Measurements from ENCODE around the gene NFATC4. TPM values are rescaled to one million over a fixed set of nuclear protein-coding genes. Genes with fewer than 3 reads are reported as not detected.
"Not testable (repeated sequence)": the region's sequence is repeated elsewhere in the genome, so short reads cannot be mapped to it uniquely, and the experiment has no call there.

The NFATC4 gene
- polyA plus RNA-seq, 3 donors = 60.1 to 84.6 (median 72.6) TPM

GRCh38 chr14:24382064-24382371 lies 14.0 kb downstream of the NFATC4 start:
- DNase-seq = peak; percentile 76

DNA sequence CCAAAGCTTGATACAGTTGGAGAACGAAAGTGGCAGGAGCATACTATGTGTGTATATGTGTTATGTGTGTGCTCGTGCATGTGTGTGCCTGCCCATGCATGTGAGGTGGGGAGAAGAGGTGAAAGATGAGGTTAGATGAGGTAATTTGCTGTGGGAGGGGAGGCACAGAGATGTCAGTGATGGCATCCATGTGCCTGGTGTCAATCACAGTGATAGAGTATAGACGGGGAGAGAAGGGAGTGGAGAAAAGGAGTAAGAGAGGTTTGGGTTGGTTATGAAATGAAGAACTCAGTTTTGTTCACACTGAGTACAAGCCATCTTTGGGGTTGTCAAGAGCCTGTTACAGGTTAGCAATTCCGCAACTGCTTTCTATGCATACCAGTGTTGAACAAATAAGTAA lies 16.2 kb downstream of the NFATC4 start:
- no peak for DNase-seq

- no peak for DNase-seq
Measured at GRCh38 chr14:24385524-24385923, 17.5 kb downstream of the NFATC4 start.

GRCh38 chr14:24387009-24387345 lies 19.0 kb downstream of the NFATC4 start:
- no peak for DNase-seq

DNA sequence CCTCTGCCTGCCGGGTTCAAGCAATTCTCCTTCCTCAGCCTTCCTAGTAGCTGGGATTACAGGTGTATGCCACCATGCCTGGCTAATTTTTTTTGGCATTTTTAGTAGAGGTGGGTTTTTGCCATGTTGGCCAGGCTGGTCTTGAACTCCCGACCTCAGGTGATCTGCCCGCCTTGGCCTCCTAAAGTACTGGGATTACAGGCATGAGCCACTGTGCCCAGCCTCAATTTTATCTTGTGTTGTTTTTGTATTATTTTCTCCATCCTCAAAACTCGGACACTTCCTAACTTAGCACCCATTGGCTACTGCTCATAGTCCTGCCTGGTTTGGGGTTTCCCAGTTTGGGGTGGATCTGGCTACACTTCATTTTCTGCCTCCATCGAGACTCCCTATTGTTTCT lies 19.6 kb downstream of the NFATC4 start:
- DNase-seq = not testable (repeated sequence)

DNA sequence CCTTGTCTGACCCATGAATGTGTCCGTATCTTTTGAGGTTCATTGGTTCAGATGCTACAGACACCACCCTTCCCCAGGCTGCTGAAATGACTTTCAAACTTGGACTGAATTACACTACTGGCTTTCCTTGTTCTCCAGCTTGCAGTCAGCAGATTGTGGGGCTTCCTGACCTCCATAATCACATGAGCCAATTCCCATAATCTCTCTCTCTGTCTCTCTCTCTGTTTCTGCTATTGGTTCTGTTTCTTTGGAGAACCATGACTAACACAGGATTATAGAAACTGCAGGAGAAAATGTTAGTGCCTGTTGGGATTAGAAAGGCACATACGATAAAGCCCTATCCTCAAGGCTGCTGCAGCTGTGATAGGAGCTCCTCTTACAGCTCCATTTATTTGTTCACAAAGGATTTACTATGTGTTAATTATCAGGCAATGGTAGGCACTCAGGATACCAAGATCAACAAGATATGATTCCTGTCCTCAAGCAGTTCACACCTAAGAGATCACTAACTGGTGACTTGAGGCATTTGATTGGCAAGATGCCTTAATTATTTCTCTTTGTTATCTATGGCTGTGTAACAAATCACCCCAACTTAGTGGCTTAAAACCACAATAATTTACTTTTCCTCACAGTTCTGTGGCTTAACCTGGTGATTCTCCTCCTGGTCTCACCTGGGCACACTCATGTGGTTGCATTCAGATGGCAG lies 20.6 kb downstream of the NFATC4 start:
- DNase-seq = no peak

DNA sequence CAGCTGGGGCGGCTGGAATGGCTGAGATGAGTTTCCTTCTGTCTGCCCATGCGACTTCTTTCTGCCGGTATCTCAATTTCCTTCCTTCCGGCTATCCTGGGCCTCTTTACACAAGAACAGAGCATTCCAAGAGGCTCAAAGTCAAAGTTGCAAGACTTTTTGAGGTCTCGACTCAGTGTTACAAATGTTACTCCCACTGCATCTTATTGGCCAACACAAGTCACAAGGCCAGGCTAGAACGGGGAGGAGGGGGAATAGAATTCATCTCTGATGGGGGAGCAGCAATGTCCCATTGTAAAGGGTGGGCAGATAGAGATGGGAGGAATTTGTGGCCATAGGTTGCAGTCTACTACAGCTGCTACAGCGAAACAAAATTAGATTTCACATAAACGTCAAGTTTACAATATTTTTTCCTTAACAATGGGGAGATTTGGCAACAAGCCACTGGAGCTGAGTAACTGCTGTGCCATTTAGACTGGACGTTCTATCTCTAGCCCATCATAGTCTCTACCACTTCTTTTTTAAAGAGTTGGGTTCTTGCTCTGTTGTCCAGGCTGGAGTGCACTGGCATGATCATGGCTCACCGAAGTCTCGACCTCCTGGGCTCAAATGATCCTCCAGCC lies 21.4 kb downstream of the NFATC4 start:
- no peak for DNase-seq

GRCh38 chr14:24390701-24391468 lies 22.9 kb downstream of the NFATC4 start:
- DNase-seq = no peak

GRCh38 chr14:24392325-24393091 lies 24.5 kb downstream of the NFATC4 start:
- DNase-seq = no peak

DNA sequence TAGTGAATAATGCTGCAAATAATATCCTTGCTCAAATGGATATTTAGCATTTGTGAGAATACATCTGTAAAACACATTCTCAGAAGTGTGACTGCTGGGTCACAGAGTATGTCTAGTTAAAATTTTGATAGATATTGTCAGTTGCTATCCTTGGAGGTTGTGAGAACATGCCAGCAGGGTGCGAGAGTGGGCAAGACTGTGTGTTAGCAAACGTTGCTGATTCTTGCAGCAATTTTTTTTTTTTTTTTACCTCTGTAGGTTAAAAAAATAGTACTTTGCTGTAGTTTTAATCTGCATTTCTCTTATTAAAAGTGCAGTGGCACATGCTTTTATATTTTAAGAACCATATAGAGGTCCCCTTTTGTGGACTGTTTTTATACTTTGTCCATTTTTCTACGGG lies 26.3 kb downstream of the NFATC4 start:
- DNase-seq = no peak

- DNase-seq = no peak
Measured at GRCh38 chr14:24395609-24396582, 27.9 kb downstream of the NFATC4 start.

DNA sequence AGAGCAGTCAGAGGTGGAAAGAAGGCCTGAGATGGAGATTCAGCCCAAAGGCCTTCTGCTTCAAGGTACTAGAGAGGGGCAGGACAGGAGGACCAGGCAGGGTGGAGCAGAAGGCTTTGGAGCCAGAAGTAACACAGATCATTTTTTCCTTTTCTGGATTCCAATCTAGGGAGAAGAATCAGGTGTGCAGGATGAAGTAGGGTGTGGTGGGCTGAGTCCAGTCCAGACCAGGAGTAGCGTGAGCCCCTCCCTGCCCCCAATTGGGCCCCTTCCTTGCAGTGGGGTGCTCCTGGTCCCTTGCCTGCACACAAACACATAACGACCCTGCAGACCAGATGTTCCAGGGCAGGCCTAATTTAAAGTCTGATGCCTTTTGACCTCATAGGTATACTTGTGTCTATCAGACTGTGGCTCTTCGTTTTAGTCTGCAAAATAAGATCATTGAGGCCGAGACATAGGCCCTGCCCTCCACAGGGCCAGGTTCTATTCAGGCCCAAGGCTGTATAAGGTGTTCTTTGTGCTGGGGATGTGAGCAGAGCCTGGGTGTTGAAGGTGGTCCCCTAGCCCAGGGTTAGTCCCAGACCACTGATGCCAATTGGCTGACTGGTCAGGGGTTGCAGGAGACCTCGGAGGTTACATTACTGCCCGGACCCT lies 29.8 kb downstream of the NFATC4 start:
- DNase-seq = no peak

GRCh38 chr14:24398293-24398652 lies 30.3 kb downstream of the NFATC4 start:
- DNase-seq = peak; percentile 87

GRCh38 chr14:24398653-24399446 lies 30.9 kb downstream of the NFATC4 start, which contains the start of gene NYNRIN:
Gene NYNRIN, plus strand, starts transcription at chr14:24399003. Its CDS starts 244 bp downstream, at chr14:24399247.
- DNase-seq = peak; percentile 74

DNA sequence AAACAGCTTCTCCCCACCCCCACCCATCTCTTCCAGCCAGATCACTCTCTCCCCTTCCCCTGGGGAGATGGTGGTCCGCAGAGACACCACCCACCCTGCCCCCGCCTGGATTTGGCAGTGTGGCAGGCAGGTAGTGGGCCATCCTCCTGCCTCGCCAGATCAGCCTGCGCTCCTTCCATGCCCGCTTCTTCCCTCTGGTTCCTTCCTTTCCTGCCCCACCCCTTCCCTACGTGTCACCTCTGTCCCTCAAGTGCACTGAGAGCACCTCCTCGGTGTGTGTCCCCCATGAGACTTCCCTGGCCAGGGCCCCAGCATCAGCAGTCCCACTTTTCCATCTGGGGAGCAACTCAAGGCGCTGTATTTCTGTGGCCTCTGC lies 31.5 kb downstream of the NFATC4 start:
- DNase-seq = no peak

DNA sequence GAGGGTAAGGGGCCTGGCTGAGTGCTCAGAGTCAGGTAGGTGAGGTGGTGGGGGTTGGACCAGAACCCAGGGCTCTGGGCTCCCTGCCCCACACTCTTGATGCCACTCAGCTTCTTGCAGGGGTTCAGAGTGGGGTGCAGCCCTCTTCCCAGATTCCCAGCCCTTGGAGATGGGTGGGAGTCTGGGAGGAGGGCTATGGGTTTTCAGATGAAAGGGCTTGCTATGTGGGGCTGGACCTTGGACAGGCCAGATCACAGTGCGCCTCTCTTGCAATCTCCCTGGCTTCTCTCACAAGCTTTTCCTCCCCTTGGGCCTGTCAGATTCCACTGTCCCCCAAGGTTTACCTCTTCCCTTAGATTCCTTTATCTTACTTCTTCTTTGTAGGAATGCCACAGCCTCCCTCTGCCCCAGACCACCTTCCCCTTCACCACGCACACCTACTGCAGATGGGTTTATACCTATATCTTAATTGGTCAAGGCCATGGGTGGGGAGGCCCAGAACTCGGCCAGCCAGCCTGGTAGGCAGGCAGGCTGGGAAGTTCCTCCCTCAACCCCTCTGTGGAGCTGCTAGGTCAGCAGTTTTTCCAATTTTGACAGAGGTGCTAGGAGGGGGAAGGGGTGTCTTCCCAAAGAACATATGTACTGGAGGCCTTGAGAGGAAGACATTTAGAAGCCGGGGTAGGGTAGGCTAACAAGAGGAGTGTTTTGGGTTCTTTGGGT lies 32.2 kb downstream of the NFATC4 start:
- no peak for DNase-seq

- no peak for DNase-seq
Measured at GRCh38 chr14:24401810-24402702, 34.1 kb downstream of the NFATC4 start.
